ENCODE results near the gene PAK6. TPM values are rescaled to one million over a fixed set of nuclear protein-coding genes. Genes with fewer than 3 reads are reported as not detected.
A peak's percentile ranks its signal among the peaks of the same experiment; 100 is the strongest.

PAK6 gene
- total and polyA plus RNA-seq, 9 of the 15 experiments (the other 6 are each of a cell fraction or from before 2014, with no cell fraction given) = 0.03 to 0.74 (median 0.16) TPM; not detected in 2

GRCh38 chr15:40279437-40280141, 40.7 kb downstream of the PAK6 start (continued):
- TF ChIP-seq CHAMP1 (IDR thresholded peaks at IDR 0.05) (no peak), ARID2 (IDR thresholded peaks at IDR 0.05) (peak; percentile 93; the same call in 1 of the 2 replicates), TGIF2 (CRISPR knock-in tag; IDR thresholded peaks at IDR 0.05) (no peak), ZFP30 (CRISPR knock-in tag; IDR thresholded peaks at IDR 0.05; ENCODE audit: borderline replicate concordance) (no peak), ZNF668 (CRISPR knock-in tag; IDR thresholded peaks at IDR 0.05) (no peak), NR4A1 (CRISPR knock-in tag; IDR thresholded peaks at IDR 0.05) (no peak), NR4A1 (tag; IDR thresholded peaks at IDR 0.05) (no peak), SPI1 (IDR thresholded peaks at IDR 0.05; ENCODE audit: borderline replicate concordance, low read depth, low read length) (no peak), HEY1 (CRISPR knock-in tag; IDR thresholded peaks at IDR 0.05; ENCODE audit: borderline replicate concordance) (no peak), SMAD4 (CRISPR knock-in tag; conservative IDR thresholded peaks at IDR 0.05) (0 out of 2 replicates have a peak, but pooled peaks have one; percentile 43), THAP12 (CRISPR knock-in tag; IDR thresholded peaks at IDR 0.05) (no peak), ZNF561 (CRISPR knock-in tag; conservative IDR thresholded peaks at IDR 0.05) (no peak), DEAF1 (CRISPR knock-in tag; IDR thresholded peaks at IDR 0.05) (peak; percentile 77), SIN3B (IDR thresholded peaks at IDR 0.05; ENCODE audit: low read depth) (no peak), ZNF143 (CRISPR knock-in tag; IDR thresholded peaks at IDR 0.05) (no peak), ZFX (CRISPR knock-in tag; IDR thresholded peaks at IDR 0.05) (peak; percentile 70), RB1 (IDR thresholded peaks at IDR 0.05; ENCODE audit: low read depth) (peak; percentile 72), CTCF (IDR thresholded peaks at IDR 0.05 in 2 of 3, conservative IDR thresholded peaks at IDR 0.05 in 1 of 3; ENCODE audit: insufficient read depth in 2 of 3, low read depth in 1 of 3, low read length in 3 of 3) (peak; percentile 89 to 96 (median 95)), TCF15 (CRISPR knock-in tag; IDR thresholded peaks at IDR 0.05) (no peak)

Data from K562 (cell line).